LNCaP clone FGC (cell line): ENCODE data around the gene ZNF697.
A peak's percentile ranks its signal among the peaks of the same experiment; 100 is the strongest.
"Not testable (repeated sequence)": the region's sequence is repeated elsewhere in the genome, so short reads cannot be mapped to it uniquely, and the experiment has no call there.

Experiments
- DNase-seq: peaks from one replicate; pipeline ENCODE4 v3.0.0-alpha.2; 2011; ENCODE audit warnings: low read depth
- H3K4me3 ChIP-seq: 2 replicates; pipeline ENCODE4 v1.5.1; 2011; ENCODE audit warnings: mild to moderate bottlenecking, low read depth, low read length, control low read depth
- TF ChIP-seq, protein P1 (sequence below): IDR thresholded peaks from 2 replicates; pipeline ENCODE4 v1.5.1; 2012; ENCODE audit warnings: mild to moderate bottlenecking; ENCODE audit not compliant: control insufficient read depth, insufficient read depth; ENCODE audit errors: extremely low read depth

ZNF697 gene

GRCh38 chr1:119647734-119648619 is at the start of gene ZNF697:
ZNF697 (minus strand) TSS chr1:119648266; CDS start chr1:119626100, 22,166 bp downstream.
- TF ChIP-seq, protein P1, sequence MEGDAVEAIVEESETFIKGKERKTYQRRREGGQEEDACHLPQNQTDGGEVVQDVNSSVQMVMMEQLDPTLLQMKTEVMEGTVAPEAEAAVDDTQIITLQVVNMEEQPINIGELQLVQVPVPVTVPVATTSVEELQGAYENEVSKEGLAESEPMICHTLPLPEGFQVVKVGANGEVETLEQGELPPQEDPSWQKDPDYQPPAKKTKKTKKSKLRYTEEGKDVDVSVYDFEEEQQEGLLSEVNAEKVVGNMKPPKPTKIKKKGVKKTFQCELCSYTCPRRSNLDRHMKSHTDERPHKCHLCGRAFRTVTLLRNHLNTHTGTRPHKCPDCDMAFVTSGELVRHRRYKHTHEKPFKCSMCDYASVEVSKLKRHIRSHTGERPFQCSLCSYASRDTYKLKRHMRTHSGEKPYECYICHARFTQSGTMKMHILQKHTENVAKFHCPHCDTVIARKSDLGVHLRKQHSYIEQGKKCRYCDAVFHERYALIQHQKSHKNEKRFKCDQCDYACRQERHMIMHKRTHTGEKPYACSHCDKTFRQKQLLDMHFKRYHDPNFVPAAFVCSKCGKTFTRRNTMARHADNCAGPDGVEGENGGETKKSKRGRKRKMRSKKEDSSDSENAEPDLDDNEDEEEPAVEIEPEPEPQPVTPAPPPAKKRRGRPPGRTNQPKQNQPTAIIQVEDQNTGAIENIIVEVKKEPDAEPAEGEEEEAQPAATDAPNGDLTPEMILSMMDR = peak; percentile 55; the same call in 1 of the 2 replicates
- H3K4me3 ChIP-seq = peak within 1 kb of the TSS; percentile 90
- DNase-seq = peak; percentile 95

DNA sequence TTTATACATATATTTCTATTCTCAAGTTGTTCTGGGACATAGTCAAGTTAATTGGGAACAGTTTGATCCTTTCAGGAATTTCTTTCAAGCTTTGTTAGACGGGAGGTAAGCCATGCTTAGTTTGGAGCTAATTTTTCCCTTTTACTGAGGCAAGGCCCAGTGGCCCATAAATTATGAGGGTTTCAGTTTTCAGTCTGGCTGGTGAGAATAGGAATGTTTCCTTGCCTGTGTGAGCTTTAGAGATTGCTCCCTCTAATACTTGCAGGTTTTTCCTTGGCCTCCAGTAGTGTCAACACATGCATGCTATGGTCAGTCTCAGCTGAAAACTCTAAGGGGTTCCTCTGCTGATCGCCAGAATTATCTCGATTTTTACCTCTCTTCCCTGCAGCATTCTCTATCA is 49.5 kb upstream of the ZNF697 start:
- TF ChIP-seq, protein P1 = no peak
- DNase-seq = no peak
- H3K4me3 ChIP-seq = no peak overlapping the region

- DNase-seq, H3K4me3 ChIP-seq: not testable (repeated sequence)
Measured at GRCh38 chr1:119696863-119697262, 48.8 kb upstream of the ZNF697 start.

DNA sequence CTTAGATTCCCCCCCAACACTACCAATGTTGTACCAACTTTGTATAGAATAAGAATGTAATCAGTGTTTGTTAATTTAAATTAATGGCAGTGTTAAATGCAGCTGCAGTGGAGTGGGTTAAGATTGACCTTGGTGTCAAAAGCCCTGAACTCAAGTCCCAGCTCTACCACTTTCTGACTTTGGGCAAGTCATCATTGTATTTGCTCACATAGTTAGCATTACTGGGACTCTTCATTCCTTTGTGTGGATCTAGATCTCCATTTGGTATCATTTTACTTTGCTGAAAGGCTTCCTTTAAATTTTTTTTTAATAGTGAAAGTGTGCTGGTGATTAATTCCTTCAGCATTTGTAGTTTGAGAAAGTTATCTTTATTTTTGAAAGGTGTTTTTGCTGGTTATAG is 41.4 kb upstream of the ZNF697 start:
- DNase-seq = no peak
- TF ChIP-seq, protein P1 = no peak
- no peak overlapping the region for H3K4me3 ChIP-seq

DNA sequence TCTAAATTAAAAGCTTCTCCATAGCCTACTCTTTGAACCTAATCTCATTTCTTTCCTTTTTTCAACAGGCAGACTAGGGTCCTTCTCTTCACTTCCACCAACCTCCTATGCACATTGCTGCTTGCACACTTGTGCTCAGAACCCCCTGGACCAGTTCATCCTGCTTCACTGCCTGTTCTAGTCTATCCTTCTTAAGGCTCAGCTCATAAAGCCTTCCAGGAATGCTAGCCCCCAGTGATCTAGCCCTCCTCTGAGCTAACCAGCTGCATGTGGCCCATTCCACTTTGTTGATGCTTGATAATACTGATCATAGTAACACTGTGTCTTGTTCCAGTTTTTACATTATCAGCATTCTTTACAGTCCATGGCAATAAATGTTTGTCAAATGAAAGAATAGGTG is 40.7 kb upstream of the ZNF697 start:
- TF ChIP-seq, protein P1 = no peak
- no peak for DNase-seq
- no peak overlapping the region for H3K4me3 ChIP-seq

GRCh38 chr1:119687434-119688079 is 39.5 kb upstream of the ZNF697 start:
- DNase-seq = no peak
- no peak overlapping the region for H3K4me3 ChIP-seq

DNA sequence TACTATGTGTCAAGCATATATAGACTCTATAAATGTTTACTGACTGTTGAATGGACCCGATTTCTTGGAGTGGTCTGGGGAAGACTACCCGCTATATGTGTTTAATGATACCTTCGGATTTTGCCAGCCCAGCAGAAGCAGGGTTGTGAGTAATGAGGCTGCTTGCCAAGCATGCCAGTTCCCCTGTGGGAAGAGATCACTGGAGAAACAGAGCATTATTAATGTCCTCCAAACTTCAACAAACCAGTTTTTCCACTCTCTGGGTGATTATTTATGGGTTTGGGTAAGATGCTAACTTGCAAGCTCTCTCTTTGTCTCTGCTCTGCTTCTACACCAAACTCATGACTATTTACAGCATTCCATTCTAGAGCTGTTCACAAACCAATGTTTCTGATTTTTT is 38.6 kb upstream of the ZNF697 start:
- no peak overlapping the region for H3K4me3 ChIP-seq
- TF ChIP-seq, protein P1 = no peak
- DNase-seq = peak; percentile 92

More at GRCh38 chr1:119687434-119688079, 39.5 kb upstream of the ZNF697 start:
- TF ChIP-seq, protein P1 = no peak
